Upper lobe of left lung (tissue), 4 donors: ENCODE measurements around the gene SLC25A30.

Experiments
- CTCF ChIP-seq, 6 experiments: fragments of 450-650 bp in 4 of 6; fragments of 200-600 bp in 2 of 6; sonication (generic) in 2 of 6; IDR thresholded peaks; one replicate each; pipeline ENCODE4 v1.5.1; 2016 to 2019; ENCODE audit warnings: antibody characterized with exemption in 6 of 6
- EP300 ChIP-seq, 4 donors: sonication (generic); formaldehyde crosslinking; IDR thresholded peaks; one replicate each; pipeline ENCODE4 v1.5.1; 2017; ENCODE audit warnings: antibody characterized with exemption in 4 of 4, control low read depth in 2 of 4
- POLR2AphosphoS5 ChIP-seq, 2 donors: sonication (generic); formaldehyde crosslinking; IDR thresholded peaks; one replicate each; pipeline ENCODE4 v1.5.1; 2017; ENCODE audit warnings: antibody characterized with exemption in 2 of 2

GRCh38 chr13:45448965-45449559, 30.9 kb upstream of the SLC25A30 start:
- TF ChIP-seq CTCF (IDR thresholded peaks at IDR 0.05) (no peak), EP300 (IDR thresholded peaks at IDR 0.05) (no peak), POLR2AphosphoS5 (IDR thresholded peaks at IDR 0.05) (no peak)
